Endothelial cell of umbilical vein (primary cell): ENCODE measurements around the gene ALK. TPM values are rescaled to one million over a fixed set of nuclear protein-coding genes. Genes with fewer than 3 reads are reported as not detected.
"Not testable (repeated sequence)": the region's sequence is repeated elsewhere in the genome, so short reads cannot be mapped to it uniquely, and the experiment has no call there.

ENCODE experiments used
- BruUV-seq: library from RNA; stranded (reverse); fragments of 400-500 nt; replicated peaks from 2 replicates; lab custom pipeline; 2021; lab: Mats Ljungman, UMichigan
- CTCF ChIA-PET: fragments of 300-600, 350-600 bp; sonication (Branson Sonifier 250); formaldehyde crosslinking; loops from one replicate; lab custom pipeline; 2021; ENCODE audit warnings: antibody characterized with exemption, inconsistent platforms; lab: Charles Lee
- POLR2A ChIA-PET: fragments of 300-600, 350-600 bp; sonication (Branson Sonifier 250); formaldehyde crosslinking; loops from one replicate; lab custom pipeline; 2021; ENCODE audit warnings: antibody characterized with exemption, inconsistent platforms; lab: Charles Lee
- DNase-seq: peaks from one replicate; pipeline ENCODE4 v3.0.0-alpha.2; 2011; ENCODE audit warnings: low read depth, low spot score
- FAIRE-seq: peaks from 2 replicates; lab custom pipeline; 2011; peaks lifted over from hg19 to GRCh38; lab: Jason Lieb, UNC
- H2AFZ ChIP-seq: 2 replicates; pipeline ENCODE4 v1.6.0; 2012; ENCODE audit warnings: low read depth, low read length, control low read depth, inconsistent platforms
- H3K27ac ChIP-seq: 2 replicates; pipeline ENCODE4 v1.5.1; 2011; ENCODE audit warnings: low read depth, mild to moderate bottlenecking, control low read depth, low read length, moderate library complexity; ENCODE audit not compliant: insufficient read depth
- H3K27me3 ChIP-seq, 2 experiments: 2 replicates each; pipeline versions ENCODE4 v1.6.0 to v1.6.1; 2011; ENCODE audit warnings: low read length in 2 of 2, mixed read lengths in 1 of 2; ENCODE audit not compliant: control insufficient read depth in 2 of 2, insufficient read depth in 2 of 2
- H3K36me3 ChIP-seq, 2 experiments: 2 replicates in 1 of 2; 3 replicates in 1 of 2; pipeline ENCODE4 v1.5.1; 2011; ENCODE audit warnings: low read length in 2 of 2, mild to moderate bottlenecking in 1 of 2, moderate library complexity in 1 of 2; ENCODE audit not compliant: control insufficient read depth in 2 of 2, insufficient read depth in 2 of 2; ENCODE audit errors: extremely low read depth in 1 of 2
- H3K4me1 ChIP-seq: 3 replicates; pipeline ENCODE4 v1.5.1; 2011; ENCODE audit warnings: mild to moderate bottlenecking, low read length; ENCODE audit not compliant: control insufficient read depth, insufficient read depth; ENCODE audit errors: extremely low read depth
- H3K4me2 ChIP-seq: 2 replicates; pipeline ENCODE4 v1.6.1; 2011; ENCODE audit warnings: low read length, control low read depth, mixed read lengths; ENCODE audit not compliant: insufficient read depth
- H3K4me3 ChIP-seq, 3 experiments: fragments of 200-600 bp in 1 of 3; sonication (generic), shearing (Covaris generic) in 1 of 3; replicated peaks in 1 of 3; 2 replicates each; pipeline ENCODE4 v1.5.1; 2011 to 2016; ENCODE audit warnings: control low read depth in 3 of 3, low read length in 3 of 3, mild to moderate bottlenecking in 2 of 3, inconsistent platforms in 1 of 3, low read depth in 1 of 3, moderate library complexity in 1 of 3; ENCODE audit not compliant: insufficient read depth in 1 of 3
- H3K79me2 ChIP-seq: 2 replicates; pipeline ENCODE4 v1.6.0; 2012; ENCODE audit warnings: low read length, inconsistent platforms; ENCODE audit not compliant: control insufficient read depth, insufficient read depth
- H3K9ac ChIP-seq: replicated peaks from 2 replicates; pipeline ENCODE3; 2011; ENCODE audit warnings: low read length, control low read depth; ENCODE audit not compliant: insufficient read depth; ENCODE audit errors: extremely low read depth
- H3K9me1 ChIP-seq: replicated peaks from 3 replicates; pipeline ENCODE4 v1.6.0; 2011; ENCODE audit warnings: mild to moderate bottlenecking, low read length; ENCODE audit not compliant: control insufficient read depth, insufficient read depth; ENCODE audit errors: extremely low read depth
- H3K9me3 ChIP-seq: replicated peaks from 2 replicates; pipeline ENCODE4 v1.5.1; 2012; ENCODE audit warnings: low read length, inconsistent platforms; ENCODE audit not compliant: control insufficient read depth, insufficient read depth
- H4K20me1 ChIP-seq: replicated peaks from 2 replicates; pipeline ENCODE3; 2011; ENCODE audit warnings: mild to moderate bottlenecking, low read length; ENCODE audit not compliant: control insufficient read depth, insufficient read depth; ENCODE audit errors: extremely low read depth
- EZH2 ChIP-seq: IDR thresholded peaks from 2 replicates; pipeline ENCODE4 v1.6.1; 2012; ENCODE audit warnings: borderline replicate concordance, low read depth, mild to moderate bottlenecking, moderate library complexity, low read length, inconsistent platforms; ENCODE audit not compliant: severe bottlenecking
- FOS ChIP-seq: IDR thresholded peaks from 2 replicates; pipeline ENCODE4 v1.6.1; 2011; ENCODE audit warnings: mild to moderate bottlenecking, low read length, moderate library complexity, borderline replicate concordance; ENCODE audit not compliant: insufficient read depth
- GATA2 ChIP-seq: IDR thresholded peaks from 2 replicates; pipeline ENCODE4 v1.7.0; 2011; ENCODE audit warnings: low read depth, mild to moderate bottlenecking, moderate library complexity, mixed read lengths, low read length; ENCODE audit not compliant: insufficient read length, insufficient read depth
- JUN ChIP-seq: IDR thresholded peaks from 2 replicates; pipeline ENCODE4 v1.6.1; 2011; ENCODE audit warnings: borderline replicate concordance, low read depth; ENCODE audit not compliant: insufficient read length, insufficient read depth
- MAX ChIP-seq: IDR thresholded peaks from 2 replicates; pipeline ENCODE4 v1.6.1; 2011; ENCODE audit not compliant: insufficient read depth, insufficient read length
- POLR2A ChIP-seq: IDR thresholded peaks from 2 replicates; pipeline ENCODE4 v1.6.1; 2012; ENCODE audit warnings: low read depth, mild to moderate bottlenecking, control low read depth, low read length
- POLR2AphosphoS5 ChIP-seq: IDR thresholded peaks from 2 replicates; pipeline ENCODE4 v1.6.1; 2012; ENCODE audit warnings: low read depth, mild to moderate bottlenecking, control low read depth, low read length, moderate library complexity; ENCODE audit not compliant: insufficient read depth
- dilution Hi-C: fragments of 300-500 bp; cut with MboI; formaldehyde crosslinking; loops from one replicate; pipeline ENCODE4 v1.15.0; 2019; ENCODE audit warnings: low sequenced_read_pairs; ENCODE audit not compliant: extremely low pct_ligation_motif_present
- intact Hi-C: fragments of 100-400 bp; cut with micrococcal nuclease; formaldehyde crosslinking; loops from one replicate; pipeline ENCODE4 v1.10.0; 2022
- polyA plus RNA-seq, 4 experiments: library from polyadenylated mRNA; depleted of rRNA in 3 of 4; stranded (reverse) in 3 of 4; unstranded in 1 of 4; fragments of >200 nt; gene quantifications; 2 replicates each; pipeline versions ENCODE4 v1.2.1 to v1.2.3, GENCODE V29; 2011 to 2012; ENCODE audit warnings: missing spikeins in 1 of 4
- total RNA-seq: library from RNA; stranded (reverse); gene quantifications from 2 replicates; pipeline ENCODE4 v1.2.3, GENCODE V29; 2021

Gene ALK
- total and polyA plus RNA-seq, 2 donors (not counting 3 experiments of a cell fraction or from before 2014, with no cell fraction given): not detected

GRCh38 chr2:29831560-29831959 is 89.8 kb downstream of the ALK start:
- Histone ChIP-seq H3K36me3 (no peaks in the 10 kb centered on the region), H3K4me2 (no peak overlapping the region), H3K27me3 (no peaks in the 10 kb centered on the region), H3K4me1 (no peaks in the 10 kb centered on the region), H3K9ac (no peak overlapping the region), H2AFZ (no peak overlapping the region), H3K9me3 (no peaks in the 10 kb centered on the region), H3K9me1 (no peaks in the 10 kb centered on the region), H4K20me1 (no peaks in the 10 kb centered on the region), H3K27ac (no peak overlapping the region), H3K79me2 (no peaks in the 10 kb centered on the region), H3K4me3 (no peak overlapping the region)
- intact Hi-C loops (no loop called here), dilution Hi-C loops (no loop called here)
- POLR2A ChIA-PET: no interaction called here
- CTCF ChIA-PET: no interaction called here
- TF ChIP-seq GATA2 (no peak), POLR2AphosphoS5 (no peak), EZH2 (no peak), MAX (no peak), POLR2A (no peak)
- no TSS peak for BruUV-seq
- FAIRE-seq (no peak), DNase-seq (no peak)

- intact Hi-C loops: no loop called here
Measured at GRCh38 chr2:29829841-29830240, 91.5 kb downstream of the ALK start.

GRCh38 chr2:29824145-29824544 is 97.2 kb downstream of the ALK start:
- H3K9ac ChIP-seq, H3K27ac ChIP-seq, intact Hi-C loops, CTCF ChIA-PET, H3K36me3 ChIP-seq, H3K4me3 ChIP-seq, BruUV-seq, POLR2A ChIA-PET, DNase-seq, H3K9me1 ChIP-seq, H3K4me1 ChIP-seq, H3K27me3 ChIP-seq, FAIRE-seq, dilution Hi-C loops, H3K4me2 ChIP-seq, H4K20me1 ChIP-seq, H3K9me3 ChIP-seq, H3K79me2 ChIP-seq, H2AFZ ChIP-seq: not testable (repeated sequence)

More at GRCh38 chr2:29829841-29830240, 91.5 kb downstream of the ALK start:
- DNase-seq (no peak), FAIRE-seq (no peak)
- H3K9ac ChIP-seq: no peak overlapping the region
- ChIA-PET POLR2A (no interaction called here), CTCF (no interaction called here)
- no peak overlapping the region for H3K4me3 ChIP-seq
- no peak overlapping the region for H3K27ac ChIP-seq
- H3K79me2 ChIP-seq: no peaks in the 10 kb centered on the region
- H3K36me3 ChIP-seq: no peaks in the 10 kb centered on the region
- TF ChIP-seq POLR2A (no peak), JUN (no peak), POLR2AphosphoS5 (no peak), FOS (no peak)
- H3K4me2 ChIP-seq: no peak overlapping the region
- H2AFZ ChIP-seq: no peak overlapping the region
- H3K4me1 ChIP-seq: no peaks in the 10 kb centered on the region
- no peaks in the 10 kb centered on the region for H4K20me1 ChIP-seq
- H3K9me1 ChIP-seq: no peaks in the 10 kb centered on the region
- H3K9me3 ChIP-seq: peaks cover 2% of the 10 kb centered on the region
- dilution Hi-C loops: no loop called here
- H3K27me3 ChIP-seq: no peaks in the 10 kb centered on the region
- BruUV-seq: no TSS peak
